WTC11 (cell line): ENCODE results near the gene FBP1.

Experiments used
- NR2C2 ChIP-seq: sonication (generic); formaldehyde crosslinking; IDR thresholded peaks from 2 replicates; pipeline ENCODE4 v1.8.0; 2022; ENCODE audit warnings: mild to moderate bottlenecking, missing genetic modification reagents
- ZNF138 ChIP-seq: sonication (generic); formaldehyde crosslinking; conservative IDR thresholded peaks from 2 replicates; pipeline ENCODE4 v1.8.1; 2022; ENCODE audit warnings: mild to moderate bottlenecking, moderate library complexity, missing genetic modification reagents

- no peak for TF ChIP-seq NR2C2 (CRISPR knock-in tag)
- TF ChIP-seq ZNF138 (CRISPR knock-in tag), result no peak
These were observed 29.8 kb upstream of the FBP1 start for GRCh38 chr9:94668928-94669729.
